Globus pallidus (tissue), 1 donor: ENCODE results near the gene TBRG4.

Source experiments
- DNase-seq: peaks from one replicate; pipeline ENCODE4 v3.0.0-alpha.2; 2015; ENCODE audit warnings: low spot score

TBRG4 gene

GRCh38 chr7:45143616-45144015, 32.1 kb upstream of the TBRG4 start:
- DNase-seq: no peak

- no peak for DNase-seq
These were observed 29.3 kb upstream of the TBRG4 start for GRCh38 chr7:45140827-45141226.

GRCh38 chr7:45138433-45139267, 27.2 kb upstream of the TBRG4 start:
- no peak for DNase-seq

GRCh38 chr7:45136106-45137060, 24.9 kb upstream of the TBRG4 start:
- DNase-seq: peak; percentile 76

GRCh38 chr7:45133877-45134276, 22.4 kb upstream of the TBRG4 start:
- no peak for DNase-seq

- no peak for DNase-seq
These were observed 21.9 kb upstream of the TBRG4 start for GRCh38 chr7:45133352-45133751.

- no peak for DNase-seq
These were observed 21.3 kb upstream of the TBRG4 start for GRCh38 chr7:45132708-45133320.

GRCh38 chr7:45131891-45132290, 20.4 kb upstream of the TBRG4 start:
- no peak for DNase-seq

GRCh38 chr7:45130910-45131309, 19.4 kb upstream of the TBRG4 start:
- DNase-seq: no peak

GRCh38 chr7:45129906-45130305, 18.4 kb upstream of the TBRG4 start:
- no peak for DNase-seq

- DNase-seq: no peak
These were observed 17.8 kb upstream of the TBRG4 start for GRCh38 chr7:45129181-45129800.

GRCh38 chr7:45126920-45127319, 15.4 kb upstream of the TBRG4 start:
- no peak for DNase-seq

- no peak for DNase-seq
These were observed 14.7 kb upstream of the TBRG4 start for GRCh38 chr7:45126201-45126600.

GRCh38 chr7:45125193-45125904, 13.9 kb upstream of the TBRG4 start:
- no peak for DNase-seq

GRCh38 chr7:45123913-45124710, 12.6 kb upstream of the TBRG4 start:
- DNase-seq: no peak

GRCh38 chr7:45122975-45123860, 11.7 kb upstream of the TBRG4 start:
- no peak for DNase-seq

GRCh38 chr7:45119550-45119949, 8.1 kb upstream of the TBRG4 start:
- DNase-seq: no peak

GRCh38 chr7:45118889-45119331, 7.4 kb upstream of the TBRG4 start:
- DNase-seq: no peak

- no peak for DNase-seq
These were observed 6.8 kb upstream of the TBRG4 start for GRCh38 chr7:45118292-45118691.
